GM23248 (cell line): ENCODE results near the gene PHLDA3. TPM values are rescaled to one million over a fixed set of nuclear protein-coding genes. Genes with fewer than 3 reads are reported as not detected.

Experiments used
- DNase-seq: peaks from one replicate; pipeline ENCODE4 v3.0.0-alpha.2; 2015
- H2AFZ ChIP-seq: fragments of 200-600 bp; sonication (generic); 2 replicates; pipeline ENCODE4 v1.6.1; 2016; ENCODE audit warnings: antibody characterized with exemption
- H3F3A ChIP-seq: fragments of 200-600 bp; sonication (generic); 2 replicates; pipeline ENCODE4 v1.6.1; 2016; ENCODE audit warnings: mild to moderate bottlenecking, antibody characterized with exemption, mixed run types; ENCODE audit not compliant: insufficient read depth
- H3K27ac ChIP-seq: fragments of 200-600 bp; sonication (generic); 2 replicates; pipeline ENCODE4 v1.5.1; 2016; ENCODE audit warnings: mild to moderate bottlenecking
- H3K27me3 ChIP-seq: fragments of 200-600 bp; sonication (generic); replicated peaks from 2 replicates; pipeline ENCODE4 v1.6.1; 2016; ENCODE audit warnings: mild to moderate bottlenecking; ENCODE audit not compliant: insufficient read depth
- H3K36me3 ChIP-seq: fragments of 200-600 bp; sonication (generic); 2 replicates; pipeline ENCODE4 v1.6.1; 2016; ENCODE audit warnings: low read depth, mild to moderate bottlenecking
- H3K4me1 ChIP-seq: fragments of 200-600 bp; sonication (generic); 2 replicates; pipeline ENCODE4 v1.6.1; 2016; ENCODE audit warnings: mild to moderate bottlenecking; ENCODE audit not compliant: insufficient read depth
- H3K4me2 ChIP-seq: fragments of 200-600 bp; sonication (generic); one replicate; pipeline ENCODE4 v1.6.1; 2016; ENCODE audit warnings: mild to moderate bottlenecking; ENCODE audit not compliant: unreplicated experiment
- H3K4me3 ChIP-seq: fragments of 200-600 bp; sonication (generic); 2 replicates; pipeline ENCODE4 v1.5.1; 2016; ENCODE audit warnings: mild to moderate bottlenecking
- H3K79me2 ChIP-seq: fragments of 200-600 bp; sonication (generic); 2 replicates; pipeline ENCODE4 v1.6.1; 2016; ENCODE audit warnings: mild to moderate bottlenecking; ENCODE audit not compliant: insufficient read depth
- H3K9ac ChIP-seq: fragments of 200-600 bp; sonication (generic); 2 replicates; pipeline ENCODE4 v1.6.1; 2016; ENCODE audit warnings: mild to moderate bottlenecking
- H3K9me2 ChIP-seq: fragments of 200-600 bp; sonication (generic); 2 replicates; pipeline ENCODE4 v1.6.1; 2016; ENCODE audit warnings: mixed run types, mild to moderate bottlenecking, moderate library complexity; ENCODE audit not compliant: insufficient read depth
- H3K9me3 ChIP-seq: fragments of 200-600 bp; sonication (generic); one replicate; pipeline ENCODE4 v1.6.1; 2017; ENCODE audit warnings: low read depth
- H4K20me1 ChIP-seq: fragments of 200-600 bp; sonication (generic); 2 replicates; pipeline ENCODE4 v1.6.0; 2016; ENCODE audit not compliant: insufficient read depth
- EZH2 ChIP-seq: fragments of 200-600 bp; sonication (generic); IDR thresholded peaks from 2 replicates; pipeline ENCODE4 v1.6.1; 2018; ENCODE audit warnings: antibody characterized with exemption, mild to moderate bottlenecking; ENCODE audit not compliant: insufficient read depth, poor library complexity, severe bottlenecking
- EZH2phosphoT487 ChIP-seq: fragments of 200-600 bp; sonication (generic); IDR thresholded peaks from 2 replicates; pipeline ENCODE4 v1.6.1; 2018; ENCODE audit warnings: antibody characterized with exemption, moderate library complexity, mild to moderate bottlenecking, low read depth; ENCODE audit not compliant: insufficient read depth
- WGBS, 2 experiments: methylation state at CpG; one replicate each; pipeline ENCODE4 v1.1.6; 2015 to 2017; ENCODE audit warnings: low lambda C conversion rate in 2 of 2, low coverage in 1 of 2; ENCODE audit errors: missing lambda C conversion rate in 2 of 2; 5-methylcytosine and 5-hydroxymethylcytosine counted together
- in situ Hi-C: fragments of 300-500 bp; cut with MboI; formaldehyde crosslinking; loops from 2 replicates; pipeline ENCODE4 v1.15.0; 2020
- polyA plus RNA-seq: library from polyadenylated mRNA; unstranded; fragments of >200 nt; fragmentation: Nextera tagmentation; extraction: Ambion mirVana; gene quantifications from 2 replicates; pipeline ENCODE4 v1.2.1, GENCODE V29; 2016
- total RNA-seq: library from RNA; depleted of rRNA; stranded (reverse); fragments of >200 nt; shearing (Covaris generic); gene quantifications from 2 replicates; pipeline ENCODE4 v1.2.3, GENCODE V29; 2014

PHLDA3 gene
- total and polyA plus RNA-seq, 2 experiments from 2014 or later, result 112 to 162 TPM

DNA sequence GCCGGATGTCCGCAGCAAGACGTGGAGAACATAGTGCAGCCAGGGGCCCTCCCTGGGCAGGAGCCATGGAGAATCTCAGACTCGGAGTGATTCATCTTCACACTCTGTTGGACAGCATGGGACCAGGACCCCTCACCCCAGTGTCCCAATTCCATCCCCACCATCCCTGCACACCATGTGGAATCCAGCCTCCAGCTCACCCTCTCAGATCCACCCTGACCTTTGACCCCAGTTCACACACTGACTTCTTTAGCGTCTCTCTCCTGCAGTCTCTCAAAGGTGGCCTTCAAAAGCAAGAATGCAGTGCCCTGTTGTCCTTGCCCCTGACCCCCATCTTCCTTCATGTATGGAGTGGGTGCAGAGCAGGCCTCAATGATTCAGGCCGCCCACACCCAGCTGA is 45.3 kb downstream of the PHLDA3 start:
- H3K9me3 ChIP-seq, result no peaks in the 10 kb centered on the region
- no peaks in the 10 kb centered on the region for H4K20me1 ChIP-seq
- H3K4me2 ChIP-seq, result no peak overlapping the region
- H3K9ac ChIP-seq, result no peak overlapping the region
- no peak for DNase-seq
- no peaks in the 10 kb centered on the region for H3K79me2 ChIP-seq
- H2AFZ ChIP-seq, result no peak overlapping the region
- in situ Hi-C loops, result no loop called here
- H3K4me1 ChIP-seq, result no peaks in the 10 kb centered on the region
- TF ChIP-seq EZH2, result no peak
- TF ChIP-seq EZH2phosphoT487, result no peak
- 87 to 96% methylated on average over 5 to 6 of the region's 6 CpGs for WGBS, 2 experiments
- no peak overlapping the region for H3K4me3 ChIP-seq
- no peaks in the 10 kb centered on the region for H3K9me2 ChIP-seq
- H3K36me3 ChIP-seq, result no peaks in the 10 kb centered on the region
- no peak overlapping the region for H3K27ac ChIP-seq
- peaks cover 7% of the 10 kb centered on the region for H3K27me3 ChIP-seq
- no peaks in the 10 kb centered on the region for H3F3A ChIP-seq

DNA sequence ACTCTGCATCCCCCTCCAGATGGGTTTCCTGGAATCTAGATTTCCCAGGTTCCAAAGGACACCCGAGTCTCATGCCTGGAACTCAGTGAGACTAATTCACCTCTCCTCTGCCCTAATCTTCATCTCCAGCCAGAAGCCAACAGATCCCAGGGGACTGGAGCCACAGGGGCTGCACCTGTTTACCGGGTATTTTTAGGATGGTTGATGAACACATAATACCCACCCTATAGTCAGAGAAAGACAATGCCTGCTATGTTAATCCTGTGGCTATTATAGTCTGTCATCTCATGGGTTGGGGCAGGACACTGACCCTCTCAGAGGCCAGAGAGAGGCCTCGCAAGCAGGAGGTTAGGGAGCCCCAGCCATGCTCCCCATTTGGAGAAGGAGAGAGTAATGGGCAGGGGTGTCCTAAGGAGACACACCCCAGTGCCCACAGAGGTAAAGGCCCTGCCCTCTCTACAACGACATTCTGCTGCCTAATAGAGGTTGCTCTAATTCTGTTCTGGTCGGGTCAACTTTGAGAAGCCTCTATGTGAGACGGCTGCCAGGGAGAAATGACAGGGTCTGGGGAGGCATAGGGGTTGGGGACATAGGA is 46.5 kb downstream of the PHLDA3 start:
- Histone ChIP-seq H3K4me3 (no peak overlapping the region), H3K9me2 (no peaks in the 10 kb centered on the region), H3K4me1 (no peaks in the 10 kb centered on the region), H3K79me2 (no peaks in the 10 kb centered on the region), H2AFZ (no peak overlapping the region), H3K36me3 (no peaks in the 10 kb centered on the region), H4K20me1 (no peaks in the 10 kb centered on the region), H3K27ac (no peak overlapping the region), H3K9me3 (no peaks in the 10 kb centered on the region), H3K9ac (no peak overlapping the region), H3F3A (no peaks in the 10 kb centered on the region), H3K27me3 (peaks cover 7% of the 10 kb centered on the region), H3K4me2 (no peak overlapping the region)
- no peak for DNase-seq
- no peak for TF ChIP-seq EZH2phosphoT487
- no peak for TF ChIP-seq EZH2
- in situ Hi-C loops, result no loop called here
- 73 to 75% methylated on average over 6 of the region's 6 CpGs for WGBS, 2 experiments

DNA sequence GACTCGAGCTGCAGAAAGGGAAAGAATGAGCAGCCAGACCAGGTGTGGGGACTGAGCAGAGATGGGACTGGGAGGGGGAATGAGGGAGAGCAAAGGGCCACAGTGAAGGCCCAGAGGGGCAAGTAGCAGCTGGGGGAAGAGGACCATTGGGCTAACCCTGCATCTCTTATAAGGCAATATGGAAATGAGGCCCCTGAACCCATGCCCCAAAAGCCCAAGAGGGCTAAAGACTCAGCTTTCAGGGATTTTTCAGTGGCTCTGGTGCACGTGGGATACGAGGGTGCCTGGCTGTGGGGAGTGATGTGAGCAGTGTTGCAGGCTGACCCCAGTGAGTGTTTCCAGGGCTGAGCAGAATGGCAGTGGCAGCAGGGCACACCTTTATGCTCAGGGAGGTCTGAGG is 47.0 kb downstream of the PHLDA3 start:
- in situ Hi-C loops, result no loop called here
- DNase-seq, result no peak
- WGBS, 2 experiments, result 44 to 48% methylated on average over 3 of the region's 3 CpGs
- H2AFZ ChIP-seq, result no peak overlapping the region
- H3K27me3 ChIP-seq, result peaks cover 7% of the 10 kb centered on the region
- H3K4me2 ChIP-seq, result no peak overlapping the region
- no peaks in the 10 kb centered on the region for H4K20me1 ChIP-seq
- H3K9me2 ChIP-seq, result no peaks in the 10 kb centered on the region
- H3F3A ChIP-seq, result no peaks in the 10 kb centered on the region
- H3K27ac ChIP-seq, result no peak overlapping the region
- TF ChIP-seq EZH2 (no peak), EZH2phosphoT487 (no peak)
- H3K36me3 ChIP-seq, result no peaks in the 10 kb centered on the region
- no peaks in the 10 kb centered on the region for H3K79me2 ChIP-seq
- H3K4me1 ChIP-seq, result no peaks in the 10 kb centered on the region
- H3K4me3 ChIP-seq, result no peak overlapping the region
- H3K9ac ChIP-seq, result no peak overlapping the region
- H3K9me3 ChIP-seq, result no peaks in the 10 kb centered on the region

DNA sequence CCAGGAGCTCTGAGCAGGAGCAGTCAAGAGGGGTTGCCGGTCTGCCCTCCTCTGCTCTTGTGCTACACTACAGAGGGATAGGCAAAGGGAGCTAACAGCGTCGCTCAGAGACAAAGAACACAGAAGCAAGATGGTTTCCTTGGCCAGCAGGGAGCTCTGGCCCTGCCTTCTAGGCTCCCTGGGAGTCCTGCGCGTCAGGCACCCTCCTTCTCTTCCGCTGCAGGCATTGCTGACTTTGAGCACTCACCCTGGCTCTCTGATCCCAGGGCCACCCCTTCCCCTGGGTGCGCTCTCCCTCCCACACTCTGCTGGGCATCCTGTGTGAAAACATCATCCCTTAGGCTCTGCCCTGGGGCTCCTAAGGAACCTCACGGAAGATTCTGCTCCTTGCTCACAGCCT is 47.9 kb downstream of the PHLDA3 start:
- H4K20me1 ChIP-seq, result no peaks in the 10 kb centered on the region
- H3K79me2 ChIP-seq, result no peaks in the 10 kb centered on the region
- no peak overlapping the region for H3K4me3 ChIP-seq
- no peaks in the 10 kb centered on the region for H3F3A ChIP-seq
- H3K9me2 ChIP-seq, result no peaks in the 10 kb centered on the region
- DNase-seq, result no peak
- no peaks in the 10 kb centered on the region for H3K36me3 ChIP-seq
- no peaks in the 10 kb centered on the region for H3K9me3 ChIP-seq
- H3K4me2 ChIP-seq, result no peak overlapping the region
- no peak overlapping the region for H3K27ac ChIP-seq
- H3K4me1 ChIP-seq, result no peaks in the 10 kb centered on the region
- WGBS, 2 experiments, result 54 to 56% methylated on average over 7 to 8 of the region's 8 CpGs
- H3K9ac ChIP-seq, result no peak overlapping the region
- peaks cover 11% of the 10 kb centered on the region for H3K27me3 ChIP-seq
- in situ Hi-C loops, result no loop called here
- H2AFZ ChIP-seq, result no peak overlapping the region
- TF ChIP-seq EZH2phosphoT487 (no peak), EZH2 (no peak)

DNA sequence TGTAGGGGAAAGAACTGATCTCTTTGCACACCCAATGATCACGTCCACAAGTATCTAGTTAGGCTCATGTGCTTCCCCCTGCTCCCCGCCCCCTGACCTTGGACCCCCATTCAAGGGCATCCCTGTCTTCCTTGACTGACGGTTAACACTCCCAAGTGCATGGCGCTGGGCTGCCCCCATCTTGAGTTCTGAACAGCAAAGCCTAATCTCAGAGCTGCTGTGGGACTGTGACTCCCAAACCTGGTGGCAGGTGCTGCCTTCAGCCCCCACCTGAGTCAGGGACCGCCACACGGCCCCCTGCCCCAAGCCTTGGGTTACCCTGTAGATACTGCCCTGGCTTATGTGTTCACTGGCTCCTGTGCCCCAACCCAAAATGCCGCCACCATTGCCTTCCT is 48.4 kb downstream of the PHLDA3 start:
- in situ Hi-C loops, result no loop called here
- 56 to 64% methylated on average over 7 of the region's 7 CpGs for WGBS, 2 experiments
- H3K4me3 ChIP-seq, result no peak overlapping the region
- DNase-seq, result no peak
- H2AFZ ChIP-seq, result no peak overlapping the region
- H3K27ac ChIP-seq, result no peak overlapping the region
- no peaks in the 10 kb centered on the region for H3K4me1 ChIP-seq
- peaks cover 15% of the 10 kb centered on the region for H3K27me3 ChIP-seq
- no peaks in the 10 kb centered on the region for H3K36me3 ChIP-seq
- no peaks in the 10 kb centered on the region for H3K9me3 ChIP-seq
- no peaks in the 10 kb centered on the region for H3K79me2 ChIP-seq
- no peak overlapping the region for H3K9ac ChIP-seq
- H4K20me1 ChIP-seq, result no peaks in the 10 kb centered on the region
- no peak overlapping the region for H3K4me2 ChIP-seq
- H3K9me2 ChIP-seq, result no peaks in the 10 kb centered on the region
- TF ChIP-seq EZH2 (no peak), EZH2phosphoT487 (no peak)
- H3F3A ChIP-seq, result no peaks in the 10 kb centered on the region
